Activated CD8-positive, alpha-beta memory T cell treated with anti-CD3 and anti-CD28 coated beads, Interleukin-2, amount 10 ng/mL, durations not matched to agents 7 days and 5 days (primary cell): Measurements from ENCODE around the gene C5orf52. TPM values are rescaled to one million over a fixed set of nuclear protein-coding genes. Genes with fewer than 3 reads are reported as not detected.
A peak's percentile ranks its signal among the peaks of the same experiment; 100 is the strongest.
"Not testable (repeated sequence)": the region's sequence is repeated elsewhere in the genome, so short reads cannot be mapped to it uniquely, and the experiment has no call there.

Experiments
- ATAC-seq: fragments of 150-1000 bp; cut with Tn5 transposase; one replicate; pipeline ENCODE4 v1.10.0; 2021; ENCODE audit warnings: moderate library complexity
- CTCF ChIA-PET: fragments of 350-600 bp; sonication (Branson Sonifier 250); formaldehyde crosslinking; loops from one replicate; lab custom pipeline; 2021; ENCODE audit warnings: antibody characterized with exemption; lab: Charles Lee
- DNase-seq: peaks from one replicate; pipeline ENCODE4 v3.0.0-alpha.2; 2020
- H3K27ac Mint-ChIP-seq: one replicate; pipeline ENCODE4 v1.8.0; 2021; ENCODE audit warnings: mild to moderate bottlenecking, mixed read lengths
- H3K27me3 Mint-ChIP-seq: one replicate; pipeline ENCODE4 v1.8.0; 2021; ENCODE audit warnings: mixed read lengths
- H3K36me3 Mint-ChIP-seq: one replicate; pipeline ENCODE4 v1.8.0; 2021; ENCODE audit warnings: mild to moderate bottlenecking, mixed read lengths
- H3K4me1 Mint-ChIP-seq: one replicate; pipeline ENCODE4 v1.8.0; 2021; ENCODE audit warnings: mixed read lengths
- H3K4me3 Mint-ChIP-seq: one replicate; pipeline ENCODE4 v1.8.0; 2021; ENCODE audit warnings: mild to moderate bottlenecking, moderate library complexity, mixed read lengths
- H3K9me3 Mint-ChIP-seq: one replicate; pipeline ENCODE4 v1.8.0; 2022; ENCODE audit warnings: low read depth, mixed read lengths
- total RNA-seq, 2 experiments: library from RNA; stranded (reverse); gene quantifications; one replicate each; pipeline ENCODE4 v1.2.3, GENCODE V29; 2021

The C5orf52 gene
- total RNA-seq, 2 experiments from 2014 or later: not detected

- peaks cover 5% of the 10 kb centered on the region for H3K36me3 Mint-ChIP-seq
- H3K4me1 Mint-ChIP-seq: peaks cover 47% of the 10 kb centered on the region
- H3K27me3 Mint-ChIP-seq: peaks cover 3% of the 10 kb centered on the region
- ATAC-seq (no peak), DNase-seq (no peak)
- H3K4me3 Mint-ChIP-seq: no peak overlapping the region
- H3K27ac Mint-ChIP-seq: peak overlapping the region; percentile 4
- no peaks in the 10 kb centered on the region for H3K9me3 Mint-ChIP-seq
- CTCF ChIA-PET: no interaction called here
These were observed 42.7 kb downstream of the C5orf52 start for GRCh38 chr5:157713830-157714595.

- CTCF ChIA-PET: no interaction called here
- ATAC-seq: no peak
These were observed 43.2 kb downstream of the C5orf52 start for GRCh38 chr5:157714596-157714864.

GRCh38 chr5:157718519-157718918 lies 47.2 kb downstream of the C5orf52 start:
- ATAC-seq: peak; percentile 96
- no peak overlapping the region for H3K4me3 Mint-ChIP-seq
- no peaks in the 10 kb centered on the region for H3K27me3 Mint-ChIP-seq
- CTCF ChIA-PET: interaction anchor here (0.6 to 4.8 kb wide), 42 partner anchors 9 to 569 kb away, joined by 3 to 45 read pairs (median 4); partner anchors contain the start of genes LSM11, SOX30 and THG1L
- H3K36me3 Mint-ChIP-seq: peaks cover 7% of the 10 kb centered on the region
- peak overlapping the region; percentile 75 for H3K27ac Mint-ChIP-seq
- no peaks in the 10 kb centered on the region for H3K9me3 Mint-ChIP-seq
- DNase-seq: no peak
- peaks cover 33% of the 10 kb centered on the region for H3K4me1 Mint-ChIP-seq

More at GRCh38 chr5:157714596-157714864, 43.2 kb downstream of the C5orf52 start:
- peaks cover 45% of the 10 kb centered on the region for H3K4me1 Mint-ChIP-seq
- no peak overlapping the region for H3K27ac Mint-ChIP-seq
- no peaks in the 10 kb centered on the region for H3K9me3 Mint-ChIP-seq
- no peak overlapping the region for H3K4me3 Mint-ChIP-seq
- peaks cover 3% of the 10 kb centered on the region for H3K36me3 Mint-ChIP-seq
- no peaks in the 10 kb centered on the region for H3K27me3 Mint-ChIP-seq
- no peak for DNase-seq

- Mint-ChIP-seq H3K27me3 (no peaks in the 10 kb centered on the region), H3K4me1 (peaks cover 28% of the 10 kb centered on the region), H3K27ac (no peak overlapping the region), H3K9me3 (no peaks in the 10 kb centered on the region), H3K4me3 (no peak overlapping the region), H3K36me3 (peaks cover 7% of the 10 kb centered on the region)
- ATAC-seq: no peak
- no peak for DNase-seq
- CTCF ChIA-PET: interaction anchor here (0.7 to 4.8 kb wide), 30 partner anchors 9 to 395 kb away, joined by 3 to 45 read pairs (median 6); partner anchors contain the start of genes LSM11 and THG1L
These were observed 47.9 kb downstream of the C5orf52 start for GRCh38 chr5:157719245-157719644.

- Mint-ChIP-seq H3K9me3 (peaks cover 2% of the 10 kb centered on the region), H3K27ac (no peak overlapping the region), H3K27me3 (no peaks in the 10 kb centered on the region), H3K4me3 (no peak overlapping the region), H3K4me1 (peaks cover 22% of the 10 kb centered on the region), H3K36me3 (peaks cover 12% of the 10 kb centered on the region)
- CTCF ChIA-PET: interaction anchor here (2.9 to 4.8 kb wide), 3 partner anchors 10 to 54 kb away, joined by 12 to 28 read pairs (median 16); partner anchors contain the start of genes LSM11 and THG1L
- ATAC-seq: no peak
- no peak for DNase-seq
These were observed 49.8 kb downstream of the C5orf52 start for GRCh38 chr5:157721159-157721558.

- not testable (repeated sequence) for ATAC-seq, H3K27ac Mint-ChIP-seq, H3K9me3 Mint-ChIP-seq, H3K4me1 Mint-ChIP-seq, DNase-seq, H3K4me3 Mint-ChIP-seq, H3K27me3 Mint-ChIP-seq
- CTCF ChIA-PET: interaction anchor here (2.9 kb wide), 1 partner anchor 20 kb away, joined by 12 read pairs; the partner anchor contains the start of gene LSM11
- peaks cover 17% of the 10 kb centered on the region for H3K36me3 Mint-ChIP-seq
These were observed 51.6 kb downstream of the C5orf52 start for GRCh38 chr5:157722895-157723294.

- H3K4me3 Mint-ChIP-seq, H3K27me3 Mint-ChIP-seq, H3K4me1 Mint-ChIP-seq, H3K9me3 Mint-ChIP-seq, H3K27ac Mint-ChIP-seq, ATAC-seq, DNase-seq: not testable (repeated sequence)
- CTCF ChIA-PET: interaction anchor here (2.2 kb wide), 1 partner anchor 8 kb away, joined by 8 read pairs; no protein-coding TSS in a partner anchor
- peaks cover 20% of the 10 kb centered on the region for H3K36me3 Mint-ChIP-seq
These were observed 55.3 kb downstream of the C5orf52 start for GRCh38 chr5:157726607-157727006.

- Mint-ChIP-seq H3K4me1 (peaks cover 18% of the 10 kb centered on the region), H3K36me3 (peaks cover 19% of the 10 kb centered on the region)
- not testable (repeated sequence) for DNase-seq, H3K9me3 Mint-ChIP-seq, H3K4me3 Mint-ChIP-seq, H3K27me3 Mint-ChIP-seq, ATAC-seq, H3K27ac Mint-ChIP-seq
- CTCF ChIA-PET: interaction anchor here (0.9 to 2.2 kb wide), 3 partner anchors 10 to 297 kb away, joined by 3 to 9 read pairs (median 8); partner anchors contain the start of gene LSM11
These were observed 56.5 kb downstream of the C5orf52 start for GRCh38 chr5:157727858-157728257.

Other genes starting within 250 kb of the C5orf52 start
- under 1 TPM in 1 of 2 experiments, not detected in 1; 0.37 TPM for gene NIPAL4, start 211.3 kb upstream of the C5orf52 start, total RNA-seq
- 100 to 1,000 TPM; 219 to 341 TPM for gene ADAM19, start 95.8 kb upstream of the C5orf52 start, total RNA-seq
- gene SOX30, start 19.1 kb upstream of the C5orf52 start, total RNA-seq: under 1 TPM in 1 of 2 experiments, not detected in 1; 0.09 TPM
- gene THG1L, start 59.9 kb downstream of the C5orf52 start, total RNA-seq: 10 to 100 TPM; 12.9 to 16.3 TPM
- 1 to 10 TPM; 5.5 to 7.2 TPM for gene LSM11, start 72.2 kb downstream of the C5orf52 start, total RNA-seq
- gene CLINT1, start 187.6 kb downstream of the C5orf52 start, total RNA-seq: 10 to 100 TPM; 48.4 to 56.6 TPM